Stimulated activated memory B cell treated with anti-CD40 and anti-IgM and Interleukin-4, amounts not matched to agents 10 μg/mL and 1 μg/mL and 100 μg/mL, for 72 hours (primary cell): Measurements from ENCODE around the gene SOAT1.

ENCODE experiments used
- ATAC-seq: fragments of 150-1000 bp; cut with Tn5 transposase; 2 replicates; pipeline ENCODE4 v1.10.0; 2021
- H3K27ac Mint-ChIP-seq: one replicate; pipeline ENCODE4 v1.8.0; 2022; ENCODE audit warnings: mild to moderate bottlenecking, mixed read lengths
- H3K27me3 Mint-ChIP-seq: one replicate; pipeline ENCODE4 v1.8.0; 2022; ENCODE audit warnings: mixed read lengths
- H3K36me3 Mint-ChIP-seq: one replicate; pipeline ENCODE4 v1.8.0; 2022; ENCODE audit warnings: mixed read lengths
- H3K4me1 Mint-ChIP-seq: one replicate; pipeline ENCODE4 v1.8.0; 2022; ENCODE audit warnings: mixed read lengths
- H3K4me3 Mint-ChIP-seq: one replicate; pipeline ENCODE4 v1.8.0; 2022; ENCODE audit warnings: mild to moderate bottlenecking, moderate library complexity, mixed read lengths
- H3K9me3 Mint-ChIP-seq: one replicate; pipeline ENCODE4 v1.8.0; 2022; ENCODE audit warnings: mixed read lengths

SOAT1 gene

DNA sequence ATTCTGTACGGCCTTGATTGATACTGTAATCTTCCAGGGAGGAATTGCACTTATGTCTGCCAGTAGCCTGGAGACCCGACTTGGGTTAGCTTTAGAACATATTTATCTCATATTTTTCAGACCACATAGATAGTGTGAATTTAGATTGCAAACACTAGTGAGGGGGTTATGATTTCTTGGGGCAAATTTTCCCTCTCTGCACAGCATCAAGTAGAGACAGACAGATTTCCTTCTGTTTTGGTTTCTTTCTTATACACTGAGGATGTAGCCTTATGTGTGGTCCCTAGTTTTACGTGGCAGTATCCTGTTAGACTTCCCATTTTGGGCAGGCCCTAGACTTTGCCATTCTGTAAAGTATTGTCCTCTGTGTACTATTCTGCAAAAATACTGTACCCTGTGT, 29.0 kb downstream of the SOAT1 start:
- ATAC-seq, result no peak
- peaks cover 8% of the 10 kb centered on the region for H3K9me3 Mint-ChIP-seq
- no peaks in the 10 kb centered on the region for H3K27me3 Mint-ChIP-seq
- H3K36me3 Mint-ChIP-seq, result peaks cover 64% of the 10 kb centered on the region
- H3K27ac Mint-ChIP-seq, result no peak overlapping the region
- H3K4me3 Mint-ChIP-seq, result no peak overlapping the region
- peaks cover 14% of the 10 kb centered on the region for H3K4me1 Mint-ChIP-seq

DNA sequence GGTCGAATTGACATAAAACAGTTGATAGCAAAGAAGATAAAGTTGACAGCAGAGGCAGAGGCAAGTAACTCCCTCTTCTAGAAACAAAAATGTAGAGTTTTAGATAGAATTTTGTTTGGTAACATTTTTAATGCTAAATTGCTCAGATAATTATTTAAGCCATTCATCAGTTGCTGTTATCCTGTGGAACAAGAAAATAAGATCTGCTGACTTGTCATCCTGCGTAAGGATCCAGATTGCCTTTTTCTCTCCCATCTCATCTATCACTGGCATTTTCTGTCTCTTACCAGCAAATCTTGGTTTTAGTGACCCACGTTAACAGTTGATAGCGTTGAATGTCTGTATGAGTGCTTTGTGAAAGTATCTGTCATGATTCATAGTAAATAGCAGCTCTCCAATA, 29.8 kb downstream of the SOAT1 start:
- H3K36me3 Mint-ChIP-seq, result peaks cover 68% of the 10 kb centered on the region
- no peak for ATAC-seq
- H3K27ac Mint-ChIP-seq, result no peak overlapping the region
- peaks cover 8% of the 10 kb centered on the region for H3K9me3 Mint-ChIP-seq
- peaks cover 14% of the 10 kb centered on the region for H3K4me1 Mint-ChIP-seq
- no peaks in the 10 kb centered on the region for H3K27me3 Mint-ChIP-seq
- no peak overlapping the region for H3K4me3 Mint-ChIP-seq

DNA sequence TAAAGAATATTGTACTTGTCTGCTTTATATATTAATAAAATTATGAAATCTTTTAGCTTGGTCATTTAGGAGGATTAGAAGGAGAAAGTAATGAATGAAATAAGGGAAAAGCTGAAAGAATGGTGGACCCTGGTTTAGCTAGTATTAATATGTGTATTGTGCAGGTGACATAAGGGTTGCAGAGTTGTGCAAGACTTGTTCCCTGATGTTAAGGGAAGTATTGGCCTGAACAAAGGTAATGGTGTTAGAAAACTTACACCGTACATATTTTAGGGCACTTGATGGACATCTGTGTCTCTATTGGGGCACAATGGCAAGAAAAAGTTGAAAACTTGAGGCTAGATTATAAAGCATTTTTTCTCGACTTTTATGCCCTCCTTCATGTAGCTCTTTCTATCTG, 32.2 kb downstream of the SOAT1 start:
- H3K4me3 Mint-ChIP-seq, result no peak overlapping the region
- no peaks in the 10 kb centered on the region for H3K27me3 Mint-ChIP-seq
- H3K27ac Mint-ChIP-seq, result no peak overlapping the region
- H3K4me1 Mint-ChIP-seq, result peaks cover 21% of the 10 kb centered on the region
- H3K36me3 Mint-ChIP-seq, result peaks cover 69% of the 10 kb centered on the region
- H3K9me3 Mint-ChIP-seq, result peaks cover 8% of the 10 kb centered on the region
- no peak for ATAC-seq

- Mint-ChIP-seq H3K27me3 (no peaks in the 10 kb centered on the region), H3K27ac (no peak overlapping the region), H3K9me3 (peaks cover 4% of the 10 kb centered on the region), H3K4me3 (no peak overlapping the region), H3K4me1 (peaks cover 16% of the 10 kb centered on the region), H3K36me3 (peaks cover 60% of the 10 kb centered on the region)
- ATAC-seq, result no peak
Observed at GRCh38 chr1:179326746-179327145, 33.1 kb downstream of the SOAT1 start.

GRCh38 chr1:179327196-179327595, 33.6 kb downstream of the SOAT1 start:
- H3K27ac Mint-ChIP-seq, result no peak overlapping the region
- peaks cover 55% of the 10 kb centered on the region for H3K36me3 Mint-ChIP-seq
- no peak overlapping the region for H3K4me3 Mint-ChIP-seq
- H3K27me3 Mint-ChIP-seq, result no peaks in the 10 kb centered on the region
- peaks cover 1% of the 10 kb centered on the region for H3K9me3 Mint-ChIP-seq
- ATAC-seq, result no peak
- peaks cover 11% of the 10 kb centered on the region for H3K4me1 Mint-ChIP-seq

DNA sequence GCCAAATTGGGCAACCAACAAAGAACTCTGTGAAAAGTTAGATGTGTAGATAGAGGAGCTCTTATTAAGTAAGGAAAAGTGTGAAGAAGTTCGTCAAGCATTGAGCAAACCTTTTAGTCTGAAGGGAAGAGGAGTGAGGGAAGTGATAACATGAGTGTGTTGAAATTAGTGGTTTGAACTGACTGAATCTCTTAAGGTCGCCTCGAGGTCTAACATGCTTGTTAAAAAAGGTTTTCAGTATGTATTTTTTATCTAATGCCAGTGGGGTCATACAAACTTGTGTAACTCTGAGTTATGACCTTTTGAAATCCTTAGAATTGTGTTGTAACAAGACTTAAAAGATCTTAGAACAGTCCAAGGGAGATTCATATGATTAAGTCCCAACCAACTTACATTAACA, 34.1 kb downstream of the SOAT1 start:
- Mint-ChIP-seq H3K27ac (no peak overlapping the region), H3K36me3 (peaks cover 55% of the 10 kb centered on the region), H3K27me3 (no peaks in the 10 kb centered on the region), H3K4me3 (no peak overlapping the region), H3K9me3 (no peaks in the 10 kb centered on the region), H3K4me1 (peaks cover 6% of the 10 kb centered on the region)
- no peak for ATAC-seq

DNA sequence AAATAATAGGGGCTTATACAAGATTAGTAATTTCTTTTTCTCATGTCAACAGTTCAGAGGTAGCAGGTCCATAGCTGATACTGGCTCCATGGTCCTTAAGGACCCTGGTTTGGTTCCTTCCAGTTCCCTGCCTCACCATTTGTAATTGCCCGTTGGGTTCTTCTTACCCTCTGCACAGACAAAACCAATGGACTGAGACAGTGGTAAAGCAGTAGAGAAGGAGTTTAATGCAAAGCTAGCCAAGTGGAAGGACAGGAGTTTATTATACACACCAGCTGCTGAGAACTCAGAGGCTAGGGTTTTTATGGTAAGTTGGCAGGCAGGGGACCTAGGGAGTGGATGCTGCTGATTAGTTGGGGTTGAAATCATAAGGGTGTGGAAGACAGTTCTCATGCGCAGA, 36.3 kb downstream of the SOAT1 start:
- H3K27ac Mint-ChIP-seq, result no peak overlapping the region
- no peaks in the 10 kb centered on the region for H3K27me3 Mint-ChIP-seq
- peaks cover 13% of the 10 kb centered on the region for H3K4me1 Mint-ChIP-seq
- H3K4me3 Mint-ChIP-seq, result no peak overlapping the region
- H3K36me3 Mint-ChIP-seq, result peaks cover 58% of the 10 kb centered on the region
- no peaks in the 10 kb centered on the region for H3K9me3 Mint-ChIP-seq
- no peak for ATAC-seq

DNA sequence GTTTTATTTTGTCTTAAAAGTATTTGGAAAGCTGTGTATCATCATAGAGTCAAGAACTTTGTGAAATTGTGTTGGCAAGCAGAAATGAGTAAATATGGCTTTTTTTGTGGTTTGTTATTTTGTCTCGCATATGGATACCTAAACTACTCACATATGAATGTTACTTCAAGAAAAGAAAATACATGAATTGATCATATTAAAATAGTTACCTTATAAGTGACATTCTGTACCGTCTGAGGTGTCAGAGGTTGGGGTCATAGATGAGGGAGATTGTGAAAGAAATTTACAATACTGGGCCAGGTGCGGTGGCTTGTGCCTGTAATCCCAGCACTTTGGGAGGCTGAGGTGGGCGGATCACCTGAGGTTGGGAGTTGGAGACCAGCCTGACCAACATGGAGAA, 40.8 kb downstream of the SOAT1 start:
- Mint-ChIP-seq H3K27me3 (no peaks in the 10 kb centered on the region), H3K27ac (no peak overlapping the region), H3K4me3 (no peak overlapping the region), H3K36me3 (peaks cover 47% of the 10 kb centered on the region), H3K4me1 (peaks cover 13% of the 10 kb centered on the region), H3K9me3 (no peaks in the 10 kb centered on the region)
- no peak for ATAC-seq

- H3K9me3 Mint-ChIP-seq, result no peaks in the 10 kb centered on the region
- H3K36me3 Mint-ChIP-seq, result peaks cover 49% of the 10 kb centered on the region
- no peak for ATAC-seq
- no peaks in the 10 kb centered on the region for H3K27me3 Mint-ChIP-seq
- no peak overlapping the region for H3K27ac Mint-ChIP-seq
- H3K4me3 Mint-ChIP-seq, result no peak overlapping the region
- H3K4me1 Mint-ChIP-seq, result peaks cover 12% of the 10 kb centered on the region
Observed at GRCh38 chr1:179337288-179337687, 43.7 kb downstream of the SOAT1 start.

DNA sequence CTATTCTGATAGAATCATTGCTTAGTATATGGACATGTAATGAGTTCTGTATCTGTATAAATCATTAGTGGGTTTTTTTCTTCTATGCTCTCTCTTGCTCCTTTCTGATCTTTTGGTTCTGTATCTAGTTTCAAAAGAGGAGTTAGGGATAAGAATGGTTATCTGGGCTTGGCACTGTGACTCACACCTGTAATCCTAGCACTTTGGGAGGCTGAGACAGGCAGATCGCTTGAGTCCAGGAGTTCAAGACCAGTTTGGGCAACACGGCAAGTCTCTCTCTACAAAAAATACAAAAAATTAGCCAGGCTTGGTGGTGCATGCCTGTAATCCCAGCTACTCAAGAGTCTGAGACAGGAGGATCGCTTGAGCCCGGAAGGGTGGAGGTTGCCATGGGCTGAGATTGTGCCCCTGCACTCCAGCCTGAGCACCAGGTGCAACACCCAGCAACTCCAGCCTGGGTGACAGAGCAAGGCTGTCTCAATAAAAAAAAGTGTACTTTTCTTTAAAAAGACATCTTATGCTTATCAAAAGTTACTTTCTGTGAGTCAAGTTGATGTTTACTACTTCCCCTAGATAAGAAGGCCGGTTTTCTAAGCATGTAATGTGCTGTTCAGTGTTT, 44.5 kb downstream of the SOAT1 start:
- no peak for ATAC-seq
- Mint-ChIP-seq H3K27me3 (no peaks in the 10 kb centered on the region), H3K27ac (no peak overlapping the region), H3K9me3 (no peaks in the 10 kb centered on the region), H3K4me1 (peaks cover 12% of the 10 kb centered on the region), H3K4me3 (no peak overlapping the region), H3K36me3 (peaks cover 53% of the 10 kb centered on the region)

DNA sequence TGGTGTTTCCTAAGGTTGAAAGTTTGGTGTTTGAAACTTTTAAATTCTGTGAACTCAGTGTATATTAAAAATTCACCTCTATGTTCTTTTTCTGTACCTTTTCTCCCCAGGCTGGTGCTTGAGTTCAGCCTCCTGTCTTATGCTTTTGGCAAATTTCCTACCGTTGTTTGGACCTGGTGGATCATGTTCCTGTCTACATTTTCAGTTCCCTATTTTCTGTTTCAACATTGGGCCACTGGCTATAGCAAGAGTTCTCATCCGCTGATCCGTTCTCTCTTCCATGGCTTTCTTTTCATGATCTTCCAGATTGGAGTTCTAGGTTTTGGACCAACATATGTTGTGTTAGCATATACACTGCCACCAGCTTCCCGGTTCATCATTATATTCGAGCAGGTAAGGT, 47.3 kb downstream of the SOAT1 start:
- no peaks in the 10 kb centered on the region for H3K27me3 Mint-ChIP-seq
- peaks cover 60% of the 10 kb centered on the region for H3K36me3 Mint-ChIP-seq
- no peak overlapping the region for H3K27ac Mint-ChIP-seq
- ATAC-seq, result no peak
- H3K9me3 Mint-ChIP-seq, result no peaks in the 10 kb centered on the region
- H3K4me3 Mint-ChIP-seq, result no peak overlapping the region
- H3K4me1 Mint-ChIP-seq, result peaks cover 6% of the 10 kb centered on the region

- Mint-ChIP-seq H3K27me3 (no peaks in the 10 kb centered on the region), H3K4me3 (no peak overlapping the region), H3K36me3 (peaks cover 61% of the 10 kb centered on the region), H3K27ac (no peak overlapping the region), H3K4me1 (peaks cover 6% of the 10 kb centered on the region), H3K9me3 (no peaks in the 10 kb centered on the region)
- no peak for ATAC-seq
Observed at GRCh38 chr1:179341943-179342547, 48.4 kb downstream of the SOAT1 start.

GRCh38 chr1:179342740-179343404, 49.3 kb downstream of the SOAT1 start:
- Mint-ChIP-seq H3K4me1 (peaks cover 6% of the 10 kb centered on the region), H3K27ac (no peak overlapping the region), H3K9me3 (no peaks in the 10 kb centered on the region), H3K4me3 (no peak overlapping the region), H3K27me3 (no peaks in the 10 kb centered on the region), H3K36me3 (peaks cover 58% of the 10 kb centered on the region)
- ATAC-seq, result no peak

- H3K36me3 Mint-ChIP-seq, result peaks cover 70% of the 10 kb centered on the region
- no peak for ATAC-seq
- no peak overlapping the region for H3K27ac Mint-ChIP-seq
- H3K4me3 Mint-ChIP-seq, result no peak overlapping the region
- H3K9me3 Mint-ChIP-seq, result no peaks in the 10 kb centered on the region
- no peaks in the 10 kb centered on the region for H3K27me3 Mint-ChIP-seq
- H3K4me1 Mint-ChIP-seq, result no peaks in the 10 kb centered on the region
Observed at GRCh38 chr1:179351281-179351680, 57.7 kb downstream of the SOAT1 start.

DNA sequence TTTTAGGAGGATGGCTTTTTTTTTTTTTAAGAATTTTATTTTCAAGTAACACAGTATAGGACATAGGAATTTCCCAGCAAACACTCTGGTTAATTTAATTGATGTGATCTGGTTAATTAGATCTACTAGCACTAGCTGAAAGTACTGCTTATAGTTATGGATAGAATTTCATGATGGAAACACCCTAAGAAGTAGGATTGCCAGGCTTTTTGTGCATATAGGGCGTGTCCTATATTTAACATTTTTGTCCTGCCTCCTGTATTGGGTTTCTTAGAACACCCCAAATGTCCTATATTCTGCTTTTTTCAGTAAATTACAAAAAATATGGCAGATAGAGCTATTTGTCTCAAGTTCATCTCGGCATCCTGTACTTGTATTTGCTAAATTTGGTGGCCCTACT, 58.6 kb downstream of the SOAT1 start:
- no peaks in the 10 kb centered on the region for H3K27me3 Mint-ChIP-seq
- H3K36me3 Mint-ChIP-seq, result peaks cover 67% of the 10 kb centered on the region
- ATAC-seq, result no peak
- H3K27ac Mint-ChIP-seq, result no peak overlapping the region
- H3K4me3 Mint-ChIP-seq, result no peak overlapping the region
- H3K4me1 Mint-ChIP-seq, result no peaks in the 10 kb centered on the region
- H3K9me3 Mint-ChIP-seq, result no peaks in the 10 kb centered on the region

DNA sequence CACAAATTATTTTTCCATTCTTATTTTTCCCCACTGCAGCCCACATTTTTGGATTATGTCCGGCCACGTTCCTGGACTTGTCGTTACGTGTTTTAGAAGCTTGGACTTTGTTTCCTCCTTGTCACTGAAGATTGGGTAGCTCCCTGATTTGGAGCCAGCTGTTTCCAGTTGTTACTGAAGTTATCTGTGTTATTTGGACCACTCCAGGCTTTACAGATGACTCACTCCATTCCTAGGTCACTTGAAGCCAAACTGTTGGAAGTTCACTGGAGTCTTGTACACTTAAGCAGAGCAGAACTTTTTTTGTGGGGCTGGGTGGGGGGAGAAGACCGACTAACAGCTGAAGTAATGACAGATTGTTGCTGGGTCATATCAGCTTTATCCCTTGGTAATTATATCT, 59.9 kb downstream of the SOAT1 start:
- Mint-ChIP-seq H3K9me3 (no peaks in the 10 kb centered on the region), H3K27me3 (no peaks in the 10 kb centered on the region), H3K36me3 (peaks cover 55% of the 10 kb centered on the region), H3K27ac (no peak overlapping the region), H3K4me3 (no peak overlapping the region), H3K4me1 (no peaks in the 10 kb centered on the region)
- ATAC-seq, result no peak
